ENCODE results near the gene SOCS4.

Gene SOCS4

DNA sequence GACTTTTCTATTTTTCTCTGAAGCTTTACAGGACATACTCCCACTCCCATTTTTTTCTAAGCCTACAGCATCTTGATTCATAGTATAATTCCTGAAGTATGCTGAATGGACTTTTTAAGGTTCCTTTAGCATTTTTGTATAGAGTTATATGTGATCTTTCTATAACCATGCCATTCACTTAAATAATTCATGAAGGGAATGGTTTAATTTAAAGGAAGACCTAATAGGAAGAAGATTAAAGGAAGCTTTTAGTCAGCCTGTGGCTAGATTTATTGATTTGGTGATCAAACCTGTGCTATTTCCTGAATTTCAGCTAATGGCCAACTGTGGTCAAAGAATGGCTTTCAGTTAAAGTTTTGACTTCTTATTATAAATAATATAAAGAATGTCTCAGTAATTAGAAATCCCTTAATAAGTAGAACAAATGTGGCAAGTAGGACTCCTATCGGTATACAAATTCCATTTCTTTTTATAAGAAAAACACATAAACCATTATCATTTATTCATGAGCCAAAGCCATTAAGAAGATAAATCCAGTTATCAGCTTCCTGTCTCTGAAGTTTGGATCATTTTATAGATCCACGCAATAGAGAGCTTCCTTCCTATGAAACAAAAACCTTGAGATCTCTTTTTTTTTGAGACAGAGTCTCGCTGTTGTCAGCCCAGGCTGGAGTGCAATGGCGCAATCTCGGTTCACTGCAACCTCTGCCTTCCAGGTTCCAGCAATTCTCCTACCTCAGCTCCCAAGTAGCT lies 20.4 kb downstream of the SOCS4 start:
- Mint-ChIP-seq H3K36me3 (ENCODE audit: low read depth) (peaks cover 16% of the 10 kb centered on the region), H3K4me1 (peaks cover 8% of the 10 kb centered on the region), H3K9me3 (no peaks in the 10 kb centered on the region), H3K4me3 (no peak overlapping the region), H3K27me3 (ENCODE audit: low read depth) (no peaks in the 10 kb centered on the region), H3K27ac (no peak overlapping the region)
- TF ChIP-seq, protein P1, sequence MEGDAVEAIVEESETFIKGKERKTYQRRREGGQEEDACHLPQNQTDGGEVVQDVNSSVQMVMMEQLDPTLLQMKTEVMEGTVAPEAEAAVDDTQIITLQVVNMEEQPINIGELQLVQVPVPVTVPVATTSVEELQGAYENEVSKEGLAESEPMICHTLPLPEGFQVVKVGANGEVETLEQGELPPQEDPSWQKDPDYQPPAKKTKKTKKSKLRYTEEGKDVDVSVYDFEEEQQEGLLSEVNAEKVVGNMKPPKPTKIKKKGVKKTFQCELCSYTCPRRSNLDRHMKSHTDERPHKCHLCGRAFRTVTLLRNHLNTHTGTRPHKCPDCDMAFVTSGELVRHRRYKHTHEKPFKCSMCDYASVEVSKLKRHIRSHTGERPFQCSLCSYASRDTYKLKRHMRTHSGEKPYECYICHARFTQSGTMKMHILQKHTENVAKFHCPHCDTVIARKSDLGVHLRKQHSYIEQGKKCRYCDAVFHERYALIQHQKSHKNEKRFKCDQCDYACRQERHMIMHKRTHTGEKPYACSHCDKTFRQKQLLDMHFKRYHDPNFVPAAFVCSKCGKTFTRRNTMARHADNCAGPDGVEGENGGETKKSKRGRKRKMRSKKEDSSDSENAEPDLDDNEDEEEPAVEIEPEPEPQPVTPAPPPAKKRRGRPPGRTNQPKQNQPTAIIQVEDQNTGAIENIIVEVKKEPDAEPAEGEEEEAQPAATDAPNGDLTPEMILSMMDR (IDR thresholded peaks at IDR 0.05; ENCODE audit: unreplicated experiment in 3 of 3): no peak

DNA sequence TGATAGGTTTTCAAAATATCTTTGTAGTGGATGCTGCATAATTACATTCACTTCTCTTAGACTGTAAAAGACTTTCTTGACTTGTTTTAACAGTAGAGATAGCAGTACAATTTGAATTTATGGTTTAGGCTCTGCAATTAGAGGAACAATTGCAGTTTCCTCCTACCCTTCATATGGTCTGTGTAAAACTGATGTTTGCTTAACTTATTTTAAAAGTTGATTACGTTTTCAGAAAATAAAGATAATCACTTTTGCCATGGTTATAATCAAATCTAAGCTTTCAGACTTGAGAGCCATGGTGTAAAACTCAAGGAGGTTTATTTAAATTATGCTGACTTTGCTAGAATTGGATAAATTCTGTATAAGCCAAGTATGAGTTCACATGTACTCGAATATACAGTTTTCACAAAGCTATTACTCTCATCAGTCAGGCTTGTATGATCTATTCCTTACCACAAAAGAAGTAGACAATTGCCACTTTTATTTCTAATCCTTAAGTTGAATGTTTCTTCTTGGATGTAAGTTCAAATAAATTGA lies 21.9 kb downstream of the SOCS4 start:
- peaks cover 16% of the 10 kb centered on the region for H3K36me3 Mint-ChIP-seq (ENCODE audit: low read depth)
- TF ChIP-seq, protein P1 (IDR thresholded peaks at IDR 0.05; ENCODE audit: unreplicated experiment in 3 of 3): no peak
- H3K4me3 Mint-ChIP-seq: no peak overlapping the region
- no peaks in the 10 kb centered on the region for H3K9me3 Mint-ChIP-seq
- peak overlapping the region in 1 of 3 experiments; percentile 89 for H3K27ac Mint-ChIP-seq
- peaks cover 22% of the 10 kb centered on the region for H3K4me1 Mint-ChIP-seq
- no peaks in the 10 kb centered on the region for H3K27me3 Mint-ChIP-seq (ENCODE audit: low read depth)

DNA sequence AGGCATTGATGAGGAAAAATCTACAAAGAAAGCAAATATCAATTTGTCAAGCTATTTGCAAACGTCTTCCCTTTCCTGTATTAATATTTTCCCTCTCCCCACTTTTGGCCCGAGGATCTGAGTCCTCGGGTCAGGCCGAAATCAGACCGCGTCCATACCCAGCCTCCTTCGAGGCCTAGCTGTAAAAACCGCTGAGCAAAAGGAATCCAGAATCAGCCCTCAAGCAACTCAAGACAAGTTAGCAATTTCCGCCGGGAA lies 24.1 kb downstream of the SOCS4 start:
- Mint-ChIP-seq H3K4me3 (peak overlapping the region; percentile 86 to 93 (median 93)), H3K27me3 (ENCODE audit: low read depth) (no peaks in the 10 kb centered on the region), H3K27ac (peak overlapping the region; percentile 99 to 100 (median 100)), H3K4me1 (peaks cover 29% of the 10 kb centered on the region), H3K9me3 (no peaks in the 10 kb centered on the region), H3K36me3 (ENCODE audit: low read depth) (peaks cover 33% of the 10 kb centered on the region)
- TF ChIP-seq, protein P1 (IDR thresholded peaks at IDR 0.05; ENCODE audit: unreplicated experiment in 3 of 3): no peak

DNA sequence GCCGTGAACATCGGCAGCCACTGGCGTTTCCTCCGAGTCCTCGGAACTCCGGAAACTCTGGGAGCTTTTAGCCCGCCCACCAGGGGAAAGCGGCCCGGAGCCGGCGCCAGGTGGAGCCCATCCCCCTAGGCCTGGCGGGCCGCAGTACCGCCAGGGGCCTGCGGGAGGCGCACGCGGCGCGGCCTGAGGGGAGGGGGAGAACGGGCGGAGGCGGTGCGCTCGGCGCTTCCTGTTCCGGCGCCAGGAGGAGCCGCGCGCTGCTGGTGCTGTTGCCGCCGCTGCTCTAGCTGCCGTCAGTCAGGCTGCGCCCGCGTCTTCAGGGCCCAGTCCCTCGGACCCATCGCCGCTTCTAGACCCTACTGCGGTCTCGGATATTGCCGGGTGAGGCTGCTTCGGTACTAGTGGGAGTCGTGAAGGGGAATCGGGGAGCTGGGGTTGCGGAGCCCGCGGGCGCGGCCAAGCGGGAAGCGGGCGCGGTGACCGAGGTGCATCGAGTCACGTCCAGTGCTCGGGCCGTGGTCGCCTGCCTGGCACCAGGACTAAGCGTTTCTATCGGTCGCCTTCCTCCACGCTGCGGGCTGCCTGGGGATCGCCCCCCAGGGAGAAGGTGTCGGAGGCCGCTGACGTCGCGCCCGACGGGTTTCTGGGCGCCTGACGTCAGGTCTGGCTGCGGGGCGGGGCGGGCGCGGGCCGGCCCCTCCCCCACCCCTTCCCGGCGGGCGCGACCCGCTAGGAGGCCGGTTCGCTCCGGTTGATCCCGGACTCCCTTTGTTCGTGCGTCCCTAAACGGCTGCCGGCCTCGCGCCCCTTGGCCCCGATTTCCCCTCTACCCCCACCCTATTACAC lies 24.6 kb downstream of the SOCS4 start, which contains the start of gene MAPK1IP1L:
TSS of gene MAPK1IP1L (plus strand) at position 225 of the 846 bp plus-strand sequence. CDS start 10,037 bp downstream, outside the sequence.
- TF ChIP-seq, protein P1 (IDR thresholded peaks at IDR 0.05; ENCODE audit: unreplicated experiment in 3 of 3): peak; percentile 100
- Mint-ChIP-seq H3K36me3 (ENCODE audit: low read depth) (peaks cover 38% of the 10 kb centered on the region), H3K27ac (peak within 1 kb of the TSS; percentile 99 to 100 (median 100)), H3K4me3 (peak within 1 kb of the TSS; percentile 86 to 93 (median 93)), H3K27me3 (ENCODE audit: low read depth) (no peaks in the 10 kb centered on the region), H3K9me3 (no peaks in the 10 kb centered on the region), H3K4me1 (peaks cover 29% of the 10 kb centered on the region)

DNA sequence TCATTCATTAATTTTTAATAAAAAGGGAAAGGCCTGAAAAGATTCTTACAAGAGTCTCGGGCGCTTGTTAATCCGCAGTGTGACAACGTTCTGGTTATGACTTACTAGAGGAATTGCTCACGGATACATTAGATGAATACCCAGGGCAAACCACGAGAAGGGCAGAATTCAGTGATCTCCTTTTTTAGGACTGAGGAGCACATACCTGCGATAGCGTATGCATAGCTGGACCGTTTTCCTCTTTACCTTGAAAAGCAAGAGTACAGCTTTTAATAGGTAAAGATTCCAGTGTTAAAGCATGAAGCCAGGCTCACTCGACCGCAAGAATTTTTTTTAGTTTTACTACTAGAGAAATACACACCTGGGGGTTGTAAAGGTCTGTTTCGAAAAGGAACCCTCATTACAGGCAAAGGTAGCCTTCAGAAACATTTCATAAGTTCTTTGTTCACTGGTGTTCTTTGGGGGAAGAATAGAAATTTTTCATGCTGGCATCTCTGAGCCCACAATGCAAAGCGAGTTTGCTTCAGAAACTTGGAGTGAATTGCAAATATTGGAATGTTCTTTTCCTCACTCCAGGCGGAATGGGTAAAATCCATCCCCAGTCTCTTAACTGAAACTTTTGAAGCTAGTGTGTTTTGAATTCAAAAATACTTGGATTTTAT lies 25.4 kb downstream of the SOCS4 start:
- H3K27ac Mint-ChIP-seq: peak overlapping the region; percentile 99 to 100 (median 100)
- TF ChIP-seq, protein P1 (IDR thresholded peaks at IDR 0.05; ENCODE audit: unreplicated experiment in 3 of 3): no peak
- peaks cover 46% of the 10 kb centered on the region for H3K36me3 Mint-ChIP-seq (ENCODE audit: low read depth)
- peaks cover 29% of the 10 kb centered on the region for H3K4me1 Mint-ChIP-seq
- H3K27me3 Mint-ChIP-seq (ENCODE audit: low read depth): no peaks in the 10 kb centered on the region
- no peaks in the 10 kb centered on the region for H3K9me3 Mint-ChIP-seq
- peak overlapping the region; percentile 86 to 93 (median 93) for H3K4me3 Mint-ChIP-seq

Data from nephron (organoid).